ENCODE measurements around the gene MDM2.

GRCh38 chr12:68870443-68870842 lies 62.5 kb downstream of the MDM2 start:
- TF ChIP-seq ARHGAP35 (IDR thresholded peaks at IDR 0.05; ENCODE audit: partially characterized antibody) (no peak), JUNB (CRISPR knock-in tag; conservative IDR thresholded peaks at IDR 0.05) (no peak), CTCF (IDR thresholded peaks at IDR 0.05 in 2 of 3, conservative IDR thresholded peaks at IDR 0.05 in 1 of 3; ENCODE audit: insufficient read depth in 2 of 3, low read depth in 1 of 3, low read length in 3 of 3) (no peak), POLR2A (conservative IDR thresholded peaks at IDR 0.05) (no peak), THRA (IDR thresholded peaks at IDR 0.05) (no peak)

All from K562 (cell line).